Activated T-cell treated with anti-CD3 and anti-CD28 coated beads, Interleukin-2, amount 50 U/mL, for 24 hours (primary cell): ENCODE measurements around the gene DIS3L.
"Not testable (repeated sequence)": the region's sequence is repeated elsewhere in the genome, so short reads cannot be mapped to it uniquely, and the experiment has no call there.

Experiments used
- DNase-seq: peaks from one replicate; pipeline ENCODE4 v3.0.0-alpha.2; 2020
- H3K27ac Mint-ChIP-seq: 2 replicates; pipeline ENCODE4 v1.8.0; 2020; ENCODE audit warnings: mild to moderate bottlenecking, mixed read lengths
- H3K27me3 Mint-ChIP-seq: 2 replicates; pipeline ENCODE4 v1.8.0; 2020; ENCODE audit warnings: mixed read lengths
- H3K36me3 Mint-ChIP-seq: 2 replicates; pipeline ENCODE4 v1.8.0; 2020; ENCODE audit warnings: low read depth, mixed read lengths
- H3K4me1 Mint-ChIP-seq: 2 replicates; pipeline ENCODE4 v1.8.0; 2020; ENCODE audit warnings: low read depth, mixed read lengths
- H3K4me3 Mint-ChIP-seq: 2 replicates; pipeline ENCODE4 v1.8.0; 2020; ENCODE audit warnings: mild to moderate bottlenecking, moderate library complexity, mixed read lengths
- H3K9me3 Mint-ChIP-seq: 2 replicates; pipeline ENCODE4 v1.8.0; 2020; ENCODE audit warnings: mixed read lengths

DIS3L gene

DNA sequence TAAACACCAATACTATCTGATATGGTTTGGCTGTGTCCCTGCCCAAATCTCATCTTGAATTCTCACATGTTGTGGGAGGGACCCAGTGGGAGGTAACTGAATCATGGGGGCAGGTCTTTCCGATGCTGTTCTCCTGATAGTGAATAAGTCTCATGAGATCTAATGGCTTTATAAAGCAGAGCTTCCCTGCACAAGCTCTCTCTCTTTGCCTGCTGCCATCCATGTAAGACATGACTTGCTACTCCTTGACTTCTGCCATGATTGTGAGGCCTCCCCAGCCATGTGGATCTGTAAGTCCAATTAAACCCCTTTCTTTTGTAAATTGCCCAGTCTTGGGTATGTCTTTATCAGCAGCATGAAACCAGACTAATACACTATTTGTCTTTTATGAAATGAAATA lies 30.5 kb upstream of the DIS3L start:
- not testable (repeated sequence) for H3K4me3 Mint-ChIP-seq, H3K27ac Mint-ChIP-seq, H3K36me3 Mint-ChIP-seq, H3K4me1 Mint-ChIP-seq, DNase-seq
- Mint-ChIP-seq H3K9me3 (peaks cover 11% of the 10 kb centered on the region), H3K27me3 (peaks cover 35% of the 10 kb centered on the region)

DNA sequence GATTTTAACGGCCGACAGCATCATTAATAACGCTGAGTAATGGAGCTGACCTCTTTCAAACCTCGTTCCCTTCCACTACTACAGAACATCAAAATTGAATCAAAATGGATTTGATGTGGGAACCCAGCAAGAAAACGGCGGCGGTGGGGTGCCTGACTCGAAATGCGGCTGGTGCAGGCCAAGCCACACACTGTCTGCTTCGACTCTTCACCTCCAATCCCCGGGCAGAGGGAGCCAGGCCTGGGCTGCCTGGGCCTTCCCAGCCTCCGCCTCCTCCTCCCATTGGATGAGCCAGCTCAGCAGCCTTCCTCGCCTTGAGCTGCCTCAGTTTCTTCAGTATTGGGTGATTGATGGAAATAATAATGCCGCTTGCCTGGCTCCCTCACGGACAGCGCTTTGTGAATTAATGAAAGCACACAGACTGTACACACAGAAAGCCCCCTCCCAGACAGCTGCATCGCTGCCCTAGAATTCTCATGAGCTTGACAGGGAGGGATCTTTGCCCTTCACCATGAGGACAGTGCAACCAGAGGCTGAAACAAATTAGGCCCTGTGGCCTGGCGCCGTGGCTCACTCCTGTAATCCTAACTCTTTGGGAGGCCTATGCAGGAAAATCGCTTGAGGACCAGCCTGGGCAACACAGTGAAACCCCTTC lies 28.4 kb upstream of the DIS3L start:
- Mint-ChIP-seq H3K36me3 (no peaks in the 10 kb centered on the region), H3K27ac (no peak overlapping the region), H3K4me3 (no peak overlapping the region), H3K4me1 (peaks cover 2% of the 10 kb centered on the region), H3K9me3 (peaks cover 11% of the 10 kb centered on the region), H3K27me3 (peaks cover 39% of the 10 kb centered on the region)
- DNase-seq: no peak

DNA sequence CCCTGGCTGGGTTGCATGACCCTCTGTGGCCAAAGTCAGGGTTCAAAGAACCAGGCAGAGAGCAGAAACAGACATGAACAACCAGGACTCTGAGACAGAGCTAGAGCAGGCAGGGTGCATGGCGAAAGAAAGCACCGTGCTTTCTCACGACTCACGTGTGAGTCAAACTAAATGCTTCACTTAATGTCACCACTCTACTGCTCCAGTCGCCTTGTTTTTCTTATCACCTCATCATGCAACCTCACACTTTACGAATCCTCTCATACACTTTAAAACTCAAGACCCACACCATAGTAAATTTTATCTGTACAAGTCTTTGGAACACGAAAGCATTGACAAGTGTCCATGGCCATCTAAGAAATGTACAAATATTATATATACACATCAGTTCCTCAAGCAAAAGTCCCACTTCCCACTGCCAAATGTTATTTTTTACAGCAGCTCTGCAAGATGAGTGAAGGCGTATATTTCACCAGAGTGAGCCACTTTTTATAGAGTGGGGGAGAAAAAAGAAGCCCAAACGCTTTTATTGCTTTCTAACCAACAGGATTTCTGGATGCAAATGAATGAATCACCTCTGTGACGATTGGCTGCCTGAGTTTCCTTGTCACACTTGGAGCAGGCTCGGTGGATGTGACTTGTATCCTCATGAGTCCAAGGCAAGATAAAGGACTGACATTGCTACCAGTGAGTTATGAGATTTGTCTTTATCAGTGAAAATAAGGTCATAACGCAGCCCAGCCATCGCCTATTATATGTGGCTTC lies 23.9 kb upstream of the DIS3L start:
- Mint-ChIP-seq H3K4me3 (no peak overlapping the region), H3K36me3 (no peaks in the 10 kb centered on the region), H3K4me1 (peaks cover 3% of the 10 kb centered on the region), H3K27ac (no peak overlapping the region), H3K9me3 (no peaks in the 10 kb centered on the region), H3K27me3 (peaks cover 29% of the 10 kb centered on the region)
- DNase-seq: no peak

DNA sequence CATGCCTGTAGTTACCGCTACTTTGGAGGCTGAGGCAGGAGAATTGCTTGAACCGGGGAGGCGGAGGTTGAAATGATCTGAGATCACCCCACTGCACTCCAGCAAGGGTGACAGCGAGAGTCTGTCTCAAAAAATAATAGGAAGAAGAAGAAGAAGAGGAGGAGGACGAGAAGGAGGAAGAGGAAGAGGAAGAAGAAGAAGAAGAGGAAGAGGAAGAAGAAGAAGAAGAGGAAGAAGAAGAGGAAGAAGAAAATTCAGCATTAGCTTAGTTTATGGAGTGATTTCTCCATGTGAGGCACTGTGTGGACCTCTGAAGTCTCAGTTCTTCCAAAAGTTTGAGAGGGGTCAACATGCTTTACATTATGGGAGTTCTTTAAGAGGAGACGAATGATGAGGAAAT lies 22.4 kb upstream of the DIS3L start:
- Mint-ChIP-seq H3K4me3 (no peak overlapping the region), H3K27ac (no peak overlapping the region), H3K27me3 (peaks cover 24% of the 10 kb centered on the region), H3K9me3 (no peaks in the 10 kb centered on the region), H3K36me3 (no peaks in the 10 kb centered on the region), H3K4me1 (peaks cover 3% of the 10 kb centered on the region)
- DNase-seq: no peak

DNA sequence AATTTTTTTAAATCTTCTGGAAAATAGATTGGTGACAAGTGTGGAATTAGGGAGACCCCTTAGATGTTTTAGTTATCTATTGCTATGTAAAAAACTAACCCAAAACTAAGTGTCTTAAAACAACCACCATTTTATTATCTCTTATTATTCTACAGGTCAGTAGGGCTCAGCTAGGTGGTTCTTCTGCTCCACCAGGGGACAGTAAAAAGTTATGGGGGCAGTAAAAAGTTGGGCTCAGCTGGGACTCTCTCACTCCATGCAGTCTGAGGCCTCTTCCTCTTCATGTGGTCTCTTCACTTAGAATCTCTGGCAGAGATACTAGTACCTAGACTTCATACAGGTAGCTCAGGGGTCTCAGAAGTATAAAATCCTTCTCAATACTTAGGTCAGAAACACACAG lies 18.0 kb upstream of the DIS3L start:
- no peaks in the 10 kb centered on the region for H3K36me3 Mint-ChIP-seq
- H3K27me3 Mint-ChIP-seq: peaks cover 4% of the 10 kb centered on the region
- H3K4me1 Mint-ChIP-seq: peaks cover 1% of the 10 kb centered on the region
- no peaks in the 10 kb centered on the region for H3K9me3 Mint-ChIP-seq
- H3K4me3 Mint-ChIP-seq: no peak overlapping the region
- no peak overlapping the region for H3K27ac Mint-ChIP-seq
- DNase-seq: no peak

DNA sequence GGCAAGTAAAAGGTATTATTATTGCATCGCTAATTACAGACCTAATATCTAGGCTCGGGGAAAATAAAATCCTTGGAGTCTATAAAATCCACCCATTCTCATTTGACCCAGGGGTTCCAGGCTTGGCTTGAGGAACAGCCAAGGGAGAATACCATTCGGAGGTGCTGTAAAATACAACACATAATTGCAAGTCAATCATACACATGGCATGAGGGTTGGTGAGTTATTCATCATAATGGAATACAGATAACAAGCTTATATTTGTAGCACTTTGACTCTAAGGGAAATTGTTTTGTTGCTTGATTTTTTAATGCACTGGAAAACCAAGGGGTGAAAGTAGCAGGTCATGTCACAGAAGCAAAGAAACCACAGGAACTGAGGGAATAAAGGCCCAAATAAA lies 16.8 kb upstream of the DIS3L start:
- Mint-ChIP-seq H3K9me3 (no peaks in the 10 kb centered on the region), H3K4me3 (no peak overlapping the region), H3K27me3 (peaks cover 2% of the 10 kb centered on the region), H3K27ac (no peak overlapping the region), H3K4me1 (no peaks in the 10 kb centered on the region), H3K36me3 (no peaks in the 10 kb centered on the region)
- no peak for DNase-seq

DNA sequence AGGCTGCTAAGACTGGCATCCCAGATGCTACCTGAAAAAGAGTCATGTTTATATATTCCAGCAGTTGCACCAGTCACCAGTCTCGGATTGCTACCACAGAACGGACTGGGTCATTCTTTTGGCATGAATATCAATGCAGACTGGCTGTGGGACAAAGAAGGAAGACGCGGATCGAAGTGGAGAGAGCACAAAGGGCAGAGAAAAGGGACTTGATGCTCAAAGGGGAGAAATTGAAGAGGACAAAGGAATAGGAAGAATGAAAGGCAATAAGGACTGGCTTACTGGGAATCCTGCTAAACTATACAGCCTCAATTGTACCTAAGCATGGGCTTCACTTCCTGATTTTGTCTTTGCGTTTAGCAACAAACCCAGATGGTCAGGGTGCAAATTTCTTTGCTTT lies 15.3 kb upstream of the DIS3L start:
- Mint-ChIP-seq H3K4me1 (no peaks in the 10 kb centered on the region), H3K36me3 (no peaks in the 10 kb centered on the region), H3K27me3 (no peaks in the 10 kb centered on the region), H3K9me3 (no peaks in the 10 kb centered on the region), H3K4me3 (no peak overlapping the region), H3K27ac (no peak overlapping the region)
- no peak for DNase-seq

DNA sequence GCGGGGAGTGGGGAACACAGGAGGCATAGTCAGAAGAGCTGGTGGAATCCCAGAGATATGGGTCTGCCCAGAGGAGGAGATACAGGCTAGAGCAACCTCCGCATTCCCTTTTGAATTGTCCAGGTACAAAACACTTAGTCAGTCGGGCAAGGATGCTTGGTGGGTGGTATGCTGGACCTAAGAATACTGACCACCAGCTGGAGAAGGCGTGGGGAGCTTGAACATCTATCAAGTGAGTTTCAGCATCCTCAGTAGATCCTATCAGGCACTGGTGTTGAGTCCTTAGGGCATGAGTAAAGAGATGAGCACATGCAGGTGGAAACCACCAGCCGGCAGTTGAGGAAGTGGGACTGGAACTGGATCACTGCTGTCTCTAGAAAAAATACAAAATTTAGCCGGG lies 14.7 kb upstream of the DIS3L start:
- Mint-ChIP-seq H3K36me3 (no peaks in the 10 kb centered on the region), H3K4me1 (no peaks in the 10 kb centered on the region)

DNA sequence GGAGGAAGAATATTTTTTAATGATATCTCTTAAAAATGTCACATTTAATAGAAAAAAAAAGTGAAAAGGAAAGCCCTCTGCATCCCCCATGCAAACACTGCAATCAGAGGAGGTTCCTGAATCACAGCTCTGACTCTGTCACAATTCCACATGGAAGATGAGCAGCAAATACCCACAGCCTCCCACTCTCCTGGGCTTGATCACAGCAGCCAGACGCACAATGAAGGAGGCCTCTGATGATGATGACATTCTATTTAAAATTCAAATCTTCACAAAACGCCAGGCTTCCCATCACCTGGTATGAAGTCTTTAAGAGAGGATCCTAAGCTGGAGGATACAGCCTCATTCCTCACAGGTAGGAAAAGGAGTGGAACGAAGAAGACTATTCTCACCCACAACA lies 9.1 kb upstream of the DIS3L start:
- Mint-ChIP-seq H3K4me3 (no peak overlapping the region), H3K36me3 (no peaks in the 10 kb centered on the region), H3K4me1 (peaks cover 2% of the 10 kb centered on the region), H3K9me3 (no peaks in the 10 kb centered on the region), H3K27me3 (no peaks in the 10 kb centered on the region), H3K27ac (no peak overlapping the region)
- DNase-seq: no peak

More for the DNA sequence above, 14.7 kb upstream of the DIS3L start:
- DNase-seq: no peak
- Mint-ChIP-seq H3K27me3 (no peaks in the 10 kb centered on the region), H3K4me3 (no peak overlapping the region), H3K27ac (no peak overlapping the region), H3K9me3 (no peaks in the 10 kb centered on the region)

DNA sequence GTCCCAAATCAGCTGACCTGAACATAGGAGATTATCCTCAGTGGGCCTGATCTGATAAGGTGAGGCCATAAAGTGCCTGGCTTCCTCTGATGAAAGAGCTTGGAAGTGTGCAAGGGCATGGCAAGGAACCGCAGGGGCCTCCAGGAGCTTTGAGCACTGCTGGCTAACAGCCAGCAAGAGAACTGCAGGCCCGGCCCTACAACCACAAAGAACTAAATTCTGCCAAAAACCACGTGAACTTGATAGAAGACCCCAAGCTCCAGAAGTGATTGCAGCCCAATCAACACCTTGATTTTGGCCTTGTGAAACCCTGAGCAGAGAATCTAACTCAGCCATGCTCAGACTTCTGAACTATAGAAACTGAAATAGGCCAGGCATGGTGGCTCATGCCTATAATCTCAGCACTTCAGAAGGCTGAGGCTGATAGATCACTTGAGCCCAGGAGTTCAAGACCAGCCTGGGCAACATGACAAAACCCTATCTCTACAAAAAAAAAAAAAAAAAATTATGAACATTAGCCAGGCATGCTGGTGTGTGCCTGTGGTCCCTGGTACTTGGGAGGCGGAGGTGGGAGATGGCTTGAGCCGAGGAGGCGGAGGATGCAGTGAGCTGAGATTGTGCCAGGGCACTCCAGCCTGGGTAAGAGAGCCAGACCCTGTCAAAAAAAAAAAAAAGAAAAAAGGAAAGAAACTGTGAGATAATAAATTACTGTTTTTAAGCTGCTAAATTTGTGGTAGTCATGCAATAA lies 7.7 kb upstream of the DIS3L start:
- H3K4me3 Mint-ChIP-seq: no peak overlapping the region
- H3K27ac Mint-ChIP-seq: no peak overlapping the region
- H3K36me3 Mint-ChIP-seq: no peaks in the 10 kb centered on the region

DNA sequence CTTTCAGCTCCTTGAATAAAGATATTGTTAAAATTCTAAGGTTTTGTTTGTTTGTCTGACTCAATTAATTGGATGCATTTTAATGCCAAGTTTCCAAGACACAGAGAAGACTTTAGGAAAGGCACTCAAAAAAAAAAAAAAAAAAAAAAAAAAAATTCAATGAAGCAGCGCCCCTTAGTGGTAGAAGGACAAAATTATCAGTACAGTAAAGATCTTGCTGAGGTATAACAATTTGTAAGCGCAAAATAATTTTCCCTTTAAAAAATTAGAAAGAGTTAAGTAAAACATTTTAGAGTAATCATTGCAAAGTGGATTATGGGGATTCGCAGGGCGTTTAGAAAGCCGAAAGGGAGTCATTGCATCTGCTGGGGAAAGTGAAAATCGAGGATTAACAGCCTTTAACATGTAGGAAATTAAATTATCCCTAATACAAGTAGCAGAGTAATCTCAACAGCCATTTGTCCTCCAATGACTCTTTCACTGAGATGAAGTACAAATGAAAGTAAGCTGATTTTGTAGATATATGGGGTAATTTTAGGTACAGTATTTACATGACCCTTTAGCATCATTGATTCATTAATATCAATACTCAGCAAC lies 5.8 kb upstream of the DIS3L start:
- no peaks in the 10 kb centered on the region for H3K9me3 Mint-ChIP-seq
- H3K27ac Mint-ChIP-seq: no peak overlapping the region
- H3K36me3 Mint-ChIP-seq: peaks cover 2% of the 10 kb centered on the region
- H3K27me3 Mint-ChIP-seq: no peaks in the 10 kb centered on the region
- H3K4me3 Mint-ChIP-seq: no peak overlapping the region
- DNase-seq: no peak
- H3K4me1 Mint-ChIP-seq: peaks cover 23% of the 10 kb centered on the region

More for the DNA sequence above, 7.7 kb upstream of the DIS3L start:
- H3K4me1 Mint-ChIP-seq: peaks cover 9% of the 10 kb centered on the region
- no peaks in the 10 kb centered on the region for H3K9me3 Mint-ChIP-seq
- H3K27me3 Mint-ChIP-seq: no peaks in the 10 kb centered on the region
- no peak for DNase-seq

DNA sequence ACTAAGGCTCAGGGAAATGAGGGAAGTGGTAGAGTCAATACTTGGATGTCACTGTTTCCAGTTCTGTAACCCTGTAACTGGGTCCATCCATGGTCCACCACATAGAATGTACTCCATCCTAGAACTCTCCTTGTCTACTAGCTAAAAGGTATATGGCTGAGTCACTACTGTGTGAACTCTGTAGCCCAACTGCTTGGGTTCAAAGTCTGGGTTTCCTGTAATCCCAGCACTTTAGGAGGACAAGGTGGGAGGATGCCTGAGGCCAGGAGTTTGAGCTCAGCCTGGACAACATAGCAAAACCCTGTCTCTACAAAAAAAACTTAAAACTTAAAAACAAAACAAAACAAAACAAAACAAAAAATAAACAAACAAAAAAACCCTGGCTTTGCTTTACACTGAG lies 5.3 kb upstream of the DIS3L start:
- H3K36me3 Mint-ChIP-seq: peaks cover 6% of the 10 kb centered on the region
- H3K27me3 Mint-ChIP-seq: no peaks in the 10 kb centered on the region
- no peak overlapping the region for H3K27ac Mint-ChIP-seq
- no peak for DNase-seq
- H3K4me1 Mint-ChIP-seq: peaks cover 25% of the 10 kb centered on the region
- no peaks in the 10 kb centered on the region for H3K9me3 Mint-ChIP-seq
- no peak overlapping the region for H3K4me3 Mint-ChIP-seq

DNA sequence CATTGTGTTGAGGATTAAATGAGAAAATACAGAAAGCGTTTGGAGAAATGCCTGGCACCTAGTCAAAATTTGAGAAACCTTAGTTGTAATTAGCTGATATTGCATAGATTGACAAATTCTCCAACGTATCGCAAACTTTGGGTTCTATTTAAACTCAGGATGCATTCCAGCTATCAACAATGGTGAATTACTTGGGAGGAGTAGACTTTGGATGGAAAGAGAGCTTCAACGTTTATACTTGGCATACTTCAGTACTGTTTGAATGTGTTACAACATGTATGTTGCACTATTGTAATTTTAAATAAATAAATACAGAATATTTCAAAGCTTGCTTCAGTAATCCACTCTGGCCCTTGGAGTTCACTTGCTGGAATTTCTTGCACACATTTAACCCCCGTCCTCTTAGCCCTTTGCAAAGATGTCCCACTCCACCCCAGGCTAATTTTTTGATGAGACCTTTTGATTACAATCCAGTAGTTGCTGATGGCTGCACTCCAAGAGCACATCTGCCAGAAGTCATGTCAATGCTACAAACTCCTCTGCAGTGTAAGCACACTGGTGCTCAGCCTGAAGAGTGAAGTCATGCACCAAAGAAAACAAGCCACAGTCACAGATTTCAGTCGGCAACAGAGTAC lies 4.7 kb upstream of the DIS3L start:
- Mint-ChIP-seq H3K36me3 (peaks cover 7% of the 10 kb centered on the region), H3K27ac (no peak overlapping the region), H3K4me3 (no peak overlapping the region), H3K4me1 (peaks cover 25% of the 10 kb centered on the region), H3K27me3 (no peaks in the 10 kb centered on the region), H3K9me3 (no peaks in the 10 kb centered on the region)
- DNase-seq: no peak

DNA sequence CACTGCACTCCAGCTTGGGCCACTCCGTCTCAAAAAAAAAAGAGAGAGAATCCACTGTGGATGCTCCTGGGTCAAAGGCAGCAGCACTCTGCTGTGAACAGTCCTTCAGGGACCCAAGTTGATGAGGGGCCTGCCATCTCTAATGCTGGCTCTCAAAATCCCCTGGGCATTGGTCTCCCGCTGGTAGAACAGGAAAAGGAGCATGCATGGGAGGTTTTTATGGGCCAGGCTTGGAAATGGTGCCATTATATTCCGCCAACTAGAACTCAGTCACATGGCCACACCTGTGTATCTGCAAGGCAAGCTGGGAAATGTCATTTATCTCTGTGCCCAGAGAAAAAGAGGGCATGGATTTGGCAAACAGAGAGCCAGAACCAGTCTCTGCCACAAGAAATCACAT lies 3.4 kb upstream of the DIS3L start:
- no peak for DNase-seq
- peaks cover 18% of the 10 kb centered on the region for H3K36me3 Mint-ChIP-seq
- peaks cover 34% of the 10 kb centered on the region for H3K4me1 Mint-ChIP-seq
- no peak overlapping the region for H3K4me3 Mint-ChIP-seq
- H3K27ac Mint-ChIP-seq: peak overlapping the region; percentile 23
- no peaks in the 10 kb centered on the region for H3K27me3 Mint-ChIP-seq
- H3K9me3 Mint-ChIP-seq: no peaks in the 10 kb centered on the region
